B cell (primary cell): ENCODE measurements around the gene TMEM130.

Source experiments
- CTCF ChIP-seq: fragments of 200-600 bp; IDR thresholded peaks from one replicate; pipeline ENCODE4 v1.8.0; 2022; ENCODE audit warnings: antibody characterized with exemption, mild to moderate bottlenecking
- EZH2 ChIP-seq: IDR thresholded peaks from 2 replicates; pipeline ENCODE4 v1.6.1; 2012; ENCODE audit warnings: borderline replicate concordance, low read depth, mild to moderate bottlenecking, moderate library complexity, low read length; ENCODE audit not compliant: insufficient read depth, poor library complexity, severe bottlenecking

DNA sequence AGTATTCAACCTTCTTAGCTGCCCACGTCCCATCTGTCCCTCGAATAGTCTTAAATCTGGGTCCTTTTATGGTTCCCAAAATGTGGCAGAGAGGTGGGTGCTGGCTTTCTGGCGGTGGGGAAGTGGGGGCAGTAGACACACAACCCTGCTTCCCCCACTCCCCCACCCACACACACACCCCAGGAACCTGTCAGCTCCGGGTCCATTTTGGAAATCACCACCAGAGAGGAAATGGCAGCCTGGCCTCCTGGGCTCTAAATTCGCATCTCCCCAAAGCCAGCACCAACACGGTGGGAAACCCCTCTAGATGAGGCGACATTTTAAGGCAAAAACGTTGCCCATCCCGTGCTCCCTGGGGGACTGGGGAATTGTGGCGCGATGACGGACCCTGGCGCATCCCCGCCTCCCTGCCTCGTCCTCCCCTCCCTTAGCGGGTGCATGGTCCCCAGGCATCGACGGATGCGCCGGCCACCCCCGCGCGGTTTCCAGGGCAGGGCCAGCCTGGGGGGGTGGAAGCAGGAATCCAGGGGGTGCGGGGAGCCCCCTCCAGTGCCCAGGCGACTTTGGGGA, 702 bp downstream of the TMEM130 start:
- no peak for TF ChIP-seq EZH2
- no peak for TF ChIP-seq CTCF
